Right kidney (tissue), 1 donor: ENCODE results near the gene PAPPA2.

Source experiments
- DNase-seq: peaks from one replicate; pipeline ENCODE4 v3.0.0-alpha.2; 2016

Gene PAPPA2

GRCh38 chr1:176768532-176768931 lies 305.6 kb downstream of the PAPPA2 start:
- DNase-seq, result no peak

DNA sequence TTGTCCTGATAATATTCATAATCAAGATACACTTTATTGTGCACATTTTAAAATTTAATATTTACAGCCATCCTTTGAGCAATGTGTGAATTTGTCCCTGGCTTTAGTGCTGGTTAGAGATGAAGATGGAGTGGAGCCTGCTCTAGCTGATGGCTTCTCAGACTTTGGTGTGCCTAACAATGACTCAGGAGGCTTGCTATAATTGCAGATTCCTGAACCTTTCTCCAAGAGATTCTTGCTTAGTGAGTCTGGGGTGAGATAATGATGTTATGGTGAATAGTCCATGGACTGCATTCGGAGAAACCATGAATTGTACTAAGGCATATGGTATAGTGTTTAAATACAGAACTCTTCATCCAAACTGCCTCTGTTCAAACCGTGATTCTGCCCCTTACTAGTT lies 307.1 kb downstream of the PAPPA2 start:
- DNase-seq, result no peak

- no peak for DNase-seq
Observed at GRCh38 chr1:176773038-176773437, 310.1 kb downstream of the PAPPA2 start.

GRCh38 chr1:176774224-176774623 lies 311.2 kb downstream of the PAPPA2 start:
- no peak for DNase-seq

GRCh38 chr1:176775378-176775777 lies 312.4 kb downstream of the PAPPA2 start:
- no peak for DNase-seq

GRCh38 chr1:176775996-176776395 lies 313.0 kb downstream of the PAPPA2 start:
- no peak for DNase-seq

DNA sequence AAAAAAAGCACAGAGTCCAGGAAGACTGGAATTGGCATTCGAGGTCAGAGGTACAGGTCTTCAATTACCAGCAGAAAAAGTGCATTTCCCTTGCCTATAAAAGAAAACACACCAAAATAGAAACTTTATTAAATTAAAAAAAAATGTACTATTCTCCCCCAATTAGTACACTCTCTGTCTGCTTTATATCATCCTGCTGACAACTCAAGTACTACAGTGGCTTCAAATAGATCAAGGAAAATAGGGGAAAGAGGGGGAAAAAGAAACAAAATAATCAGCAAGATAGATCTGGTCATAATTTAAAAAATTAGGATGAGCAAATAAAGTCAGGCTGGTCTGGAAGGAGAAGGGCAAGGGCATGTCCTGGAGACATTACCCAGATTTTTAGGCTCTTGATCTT lies 315.1 kb downstream of the PAPPA2 start:
- DNase-seq, result no peak

DNA sequence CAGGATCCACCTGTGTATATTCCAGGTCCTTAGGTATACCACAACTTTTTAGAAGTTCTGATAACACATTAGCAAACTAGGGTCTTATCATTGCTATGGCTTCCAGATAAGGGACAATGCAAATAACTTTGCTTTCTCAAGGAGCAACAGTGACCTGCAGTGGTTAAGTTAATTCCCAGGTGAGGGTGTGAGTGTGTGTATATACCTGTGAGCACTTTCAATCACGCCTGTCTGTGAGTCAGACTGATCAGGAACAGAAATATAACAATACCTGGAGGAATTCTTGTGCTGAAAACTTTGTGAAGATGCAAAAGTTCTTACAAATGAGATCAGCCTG lies 317.0 kb downstream of the PAPPA2 start:
- DNase-seq, result no peak

GRCh38 chr1:176783309-176783708 lies 320.3 kb downstream of the PAPPA2 start:
- no peak for DNase-seq

DNA sequence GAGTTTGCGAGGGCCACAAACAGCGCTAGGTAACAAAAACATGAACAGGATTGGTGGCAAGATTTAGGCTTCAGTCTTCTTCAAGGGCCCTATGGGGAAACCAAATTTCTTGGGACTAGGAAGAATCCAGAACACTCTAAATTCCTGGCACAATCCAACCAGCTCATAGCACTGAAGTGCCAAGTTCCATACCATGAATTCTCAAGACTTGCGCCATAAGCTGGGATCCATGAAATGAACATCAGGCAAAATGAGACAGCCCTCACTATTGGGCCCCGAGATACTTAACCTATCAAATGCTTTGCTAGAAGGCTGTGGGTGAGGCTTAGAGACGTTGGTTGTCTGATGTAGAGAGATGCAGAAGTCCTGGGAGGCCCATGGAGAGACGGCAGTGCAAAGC lies 322.1 kb downstream of the PAPPA2 start:
- DNase-seq, result no peak

- DNase-seq, result peak; percentile 13
Observed at GRCh38 chr1:176785791-176786190, 322.8 kb downstream of the PAPPA2 start.

DNA sequence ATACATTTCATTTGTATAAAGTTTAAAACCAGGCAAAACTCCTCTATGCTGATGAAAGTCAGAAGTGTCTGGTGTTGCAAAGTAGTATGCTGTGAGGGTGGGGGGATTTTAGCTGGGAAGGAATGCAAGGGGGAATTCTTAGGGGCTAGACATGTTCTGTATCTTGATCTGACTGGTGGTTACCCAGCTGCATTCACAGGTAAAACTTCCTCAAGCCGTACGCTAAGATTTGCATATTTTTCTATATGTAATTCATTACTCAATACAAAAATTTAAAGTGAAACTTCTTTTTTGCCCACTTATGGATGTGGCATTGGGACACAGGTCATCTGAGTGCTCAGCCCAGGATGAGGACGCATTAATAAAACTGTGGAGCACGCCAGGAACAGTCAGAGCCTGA lies 323.3 kb downstream of the PAPPA2 start:
- DNase-seq, result no peak

DNA sequence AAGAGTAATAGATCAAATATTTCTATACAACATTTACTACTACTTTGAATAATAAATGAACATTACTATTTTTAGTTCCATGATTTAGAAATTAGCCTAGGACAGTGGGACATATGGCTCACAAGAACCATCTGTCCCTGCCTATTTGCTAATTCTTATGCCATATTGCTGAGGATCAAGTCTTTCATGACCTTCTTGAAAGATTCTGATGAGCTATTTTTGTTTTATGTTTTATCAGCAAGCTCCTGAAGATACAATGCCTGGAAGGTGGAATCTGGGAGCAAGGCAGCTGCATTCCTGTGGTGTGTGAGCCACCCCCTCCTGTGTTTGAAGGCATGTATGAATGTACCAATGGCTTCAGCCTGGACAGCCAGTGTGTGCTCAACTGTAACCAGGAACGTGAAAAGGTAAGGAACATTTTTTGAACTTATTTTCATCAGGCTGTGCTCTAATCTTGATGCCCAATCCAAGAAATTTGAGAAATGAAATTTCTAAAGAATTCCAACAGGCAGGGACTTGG lies 326.7 kb downstream of the PAPPA2 start:
- DNase-seq, result no peak

DNA sequence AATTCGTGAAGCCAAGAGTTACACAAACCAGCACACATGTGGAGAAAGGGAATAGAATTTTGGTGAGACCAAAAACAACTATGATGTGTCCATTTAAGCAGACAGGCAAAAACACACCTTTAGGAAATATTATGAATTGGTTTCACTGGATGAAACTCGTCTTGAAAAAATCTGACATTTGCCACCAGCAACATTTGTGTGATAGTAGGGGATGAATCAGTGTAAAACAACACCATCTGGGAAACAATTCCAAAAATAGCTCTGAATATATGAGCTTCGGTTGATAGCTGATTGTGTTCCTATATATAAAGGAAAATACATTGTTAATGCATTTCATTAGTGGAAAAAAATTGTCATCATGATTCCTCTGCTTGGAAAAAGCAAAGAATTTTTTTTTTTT lies 327.8 kb downstream of the PAPPA2 start:
- DNase-seq, result no peak

- no peak for DNase-seq
Observed at GRCh38 chr1:176791906-176792305, 328.9 kb downstream of the PAPPA2 start.

GRCh38 chr1:176794897-176795508 lies 332.0 kb downstream of the PAPPA2 start:
- DNase-seq, result no peak

GRCh38 chr1:176795929-176796328 lies 333.0 kb downstream of the PAPPA2 start:
- DNase-seq, result no peak

GRCh38 chr1:176796583-176796982 lies 333.6 kb downstream of the PAPPA2 start:
- DNase-seq, result no peak

- no peak for DNase-seq
Observed at GRCh38 chr1:176799327-176799726, 336.4 kb downstream of the PAPPA2 start.

DNA sequence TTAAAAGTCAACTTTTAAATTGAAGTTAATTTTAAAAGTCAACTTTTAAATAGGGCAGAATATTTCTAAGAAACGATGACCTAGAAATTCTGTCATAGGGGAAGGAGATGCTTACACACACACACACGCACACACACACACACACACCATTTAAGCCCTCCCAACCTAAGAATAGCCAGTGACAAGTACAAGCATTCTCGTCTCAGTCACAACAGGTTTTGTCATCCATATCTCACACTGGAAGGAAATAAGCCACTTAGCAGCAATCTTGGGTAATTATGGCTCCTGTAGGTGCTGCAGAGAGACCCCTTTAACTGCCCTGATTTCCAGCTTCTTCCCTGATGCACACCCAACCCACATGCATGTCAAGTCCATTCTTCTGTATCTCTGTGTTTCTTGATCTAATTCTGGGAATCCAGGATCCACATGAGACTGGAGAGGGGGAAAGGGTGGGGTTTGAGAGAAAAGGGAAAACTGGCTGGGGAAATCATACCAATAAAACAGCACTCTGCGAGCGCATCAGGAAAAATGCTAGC lies 338.1 kb downstream of the PAPPA2 start:
- no peak for DNase-seq

GRCh38 chr1:176801514-176802020 lies 338.6 kb downstream of the PAPPA2 start:
- DNase-seq, result peak; percentile 18

DNA sequence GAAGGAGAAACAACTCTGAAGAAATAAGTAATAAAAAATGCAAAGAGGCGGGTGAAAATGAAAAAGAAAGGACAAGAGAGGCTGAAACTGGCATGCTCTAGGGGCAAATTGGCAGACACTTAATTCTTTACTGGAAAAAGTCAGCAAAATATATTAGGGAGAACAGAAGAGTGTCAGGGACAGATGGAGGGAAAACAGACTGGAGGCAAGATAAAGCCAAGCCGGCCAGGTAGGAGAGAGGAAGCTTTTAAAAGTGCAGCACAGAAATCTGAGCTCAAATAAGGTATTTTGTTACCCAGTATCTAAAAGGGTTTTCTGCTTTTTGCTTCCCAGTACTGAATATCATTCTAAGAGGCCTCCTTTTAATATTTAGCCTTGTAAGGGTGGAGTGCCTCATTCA lies 339.3 kb downstream of the PAPPA2 start:
- no peak for DNase-seq

DNA sequence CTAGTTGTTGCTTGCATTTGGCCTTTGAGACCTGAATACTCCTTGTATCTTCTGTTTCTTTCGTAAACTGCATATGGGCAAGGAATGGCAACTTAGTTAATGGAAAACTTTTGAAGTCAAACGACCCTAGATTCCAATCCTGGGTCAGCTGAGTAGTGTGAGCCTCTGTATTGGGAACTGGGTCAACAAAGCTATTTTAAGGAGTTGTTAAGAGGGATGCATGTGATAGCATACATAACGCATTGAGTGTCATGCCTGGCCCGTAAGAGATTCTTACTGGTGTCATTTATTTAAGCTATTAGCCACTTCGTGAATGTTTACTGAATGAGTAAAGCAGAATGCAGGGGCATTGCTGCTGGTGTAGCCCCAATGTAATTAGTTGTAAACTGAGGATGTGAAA lies 340.1 kb downstream of the PAPPA2 start:
- DNase-seq, result no peak

DNA sequence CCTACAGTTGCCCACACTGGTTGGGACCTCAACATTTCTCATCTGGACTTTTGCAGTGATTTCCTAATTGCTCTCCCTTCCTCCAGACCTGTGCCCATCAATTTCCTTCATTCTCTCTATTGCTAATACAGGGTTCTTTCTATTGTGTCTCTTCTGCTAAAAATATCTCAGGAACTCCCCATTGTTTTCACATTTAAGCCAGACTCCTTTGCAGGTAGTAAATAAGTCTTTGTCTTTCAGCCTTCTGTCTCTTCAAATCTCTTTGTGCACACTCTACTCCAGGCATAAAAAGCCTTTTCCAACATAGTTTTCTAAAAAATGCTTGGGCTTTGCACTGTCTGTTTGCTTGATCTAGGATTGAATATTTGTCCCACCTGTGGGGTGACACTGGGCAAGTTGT lies 340.6 kb downstream of the PAPPA2 start:
- no peak for DNase-seq

GRCh38 chr1:176809292-176809691 lies 346.3 kb downstream of the PAPPA2 start:
- no peak for DNase-seq
